ENCODE measurements around the gene CAMK2G.
"Not testable (repeated sequence)": the region's sequence is repeated elsewhere in the genome, so short reads cannot be mapped to it uniquely, and the experiment has no call there.

Gene CAMK2G

DNA sequence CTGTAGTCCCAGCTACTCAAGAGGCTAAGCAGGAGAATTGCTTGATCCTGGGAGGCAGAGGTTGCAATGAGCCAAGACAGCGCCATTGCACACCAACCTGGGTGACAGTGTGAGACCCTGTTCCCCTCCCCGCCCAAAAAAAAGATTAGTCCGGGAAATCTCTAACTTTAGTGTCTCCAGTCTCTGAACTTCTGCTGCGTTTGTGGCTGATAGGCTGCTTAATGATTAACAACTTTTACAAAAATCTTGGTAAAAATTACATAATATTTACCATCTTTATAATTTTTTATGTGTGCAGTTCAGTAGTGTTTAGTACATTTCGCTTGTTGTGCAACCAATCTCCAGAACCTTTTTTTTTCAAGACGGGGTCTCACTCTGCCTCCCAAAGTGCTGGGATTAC, 26.9 kb upstream of the CAMK2G start:
- no peak for DNase-seq

DNA sequence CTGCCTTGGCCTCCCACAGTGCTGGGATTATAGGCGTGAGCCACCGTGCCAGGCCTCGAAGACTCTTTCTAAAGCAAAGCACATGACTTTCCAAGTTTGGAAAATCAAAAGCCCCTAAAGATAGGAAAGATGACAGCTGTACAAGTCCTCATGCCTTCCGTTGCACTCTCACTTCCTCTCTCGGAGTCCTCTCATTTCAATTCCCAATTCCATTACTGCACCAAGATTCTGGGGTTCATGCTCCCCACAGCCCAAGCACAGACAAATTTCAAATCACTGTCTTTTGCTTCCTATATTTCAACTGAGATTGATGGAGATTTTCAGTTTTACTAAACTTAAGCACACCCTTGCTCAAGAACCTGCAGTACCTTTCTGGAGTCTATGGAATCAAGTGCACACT, 25.7 kb upstream of the CAMK2G start:
- no peak for DNase-seq

- no peak for DNase-seq
These were observed 25.1 kb upstream of the CAMK2G start for GRCh38 chr10:73899423-73899822.

- DNase-seq: no peak
These were observed 24.5 kb upstream of the CAMK2G start for GRCh38 chr10:73898730-73899410.

- DNase-seq: no peak
These were observed 23.3 kb upstream of the CAMK2G start for GRCh38 chr10:73897693-73898092.

- DNase-seq: not testable (repeated sequence)
These were observed 21.0 kb upstream of the CAMK2G start for GRCh38 chr10:73895381-73895780.

- DNase-seq: no peak
These were observed 20.1 kb upstream of the CAMK2G start for GRCh38 chr10:73894245-73894971.

GRCh38 chr10:73893426-73893825, 19.1 kb upstream of the CAMK2G start:
- DNase-seq: no peak

DNA sequence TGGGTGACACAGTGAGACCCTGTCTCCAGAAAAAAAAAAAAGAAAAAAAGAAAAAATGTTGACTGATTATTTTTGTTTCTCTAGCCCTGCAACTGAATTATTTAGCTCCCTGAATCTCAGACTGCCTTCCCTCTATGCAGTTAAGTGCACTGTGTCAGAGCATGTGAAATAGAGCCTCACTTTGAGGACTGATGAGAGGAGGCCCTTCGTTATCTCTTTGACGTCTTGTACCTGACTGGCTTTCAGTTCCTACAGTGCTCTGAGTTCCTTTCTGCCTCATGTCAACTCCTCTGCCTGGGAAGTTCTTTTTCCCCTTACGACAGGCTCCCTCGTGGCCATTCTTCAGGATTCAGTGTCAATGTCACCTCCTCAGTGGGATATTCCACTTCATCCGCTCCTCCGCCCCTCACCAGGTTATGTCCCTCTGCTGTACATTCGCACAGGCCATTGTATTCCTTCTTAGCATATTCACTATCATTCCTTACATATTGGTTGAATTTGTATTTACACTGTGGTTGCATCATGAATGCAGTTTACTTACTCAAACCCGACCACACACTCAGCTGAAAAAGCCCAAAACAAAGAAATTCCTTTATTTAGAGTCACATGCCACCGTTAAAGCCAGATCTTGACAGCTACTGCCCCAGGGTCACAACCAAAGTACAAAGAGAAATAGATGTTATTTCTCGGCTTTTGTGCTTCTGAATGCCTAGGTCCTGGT, 18.1 kb upstream of the CAMK2G start:
- no peak for DNase-seq

- DNase-seq: no peak
These were observed 17.2 kb upstream of the CAMK2G start for GRCh38 chr10:73891540-73891939.

DNA sequence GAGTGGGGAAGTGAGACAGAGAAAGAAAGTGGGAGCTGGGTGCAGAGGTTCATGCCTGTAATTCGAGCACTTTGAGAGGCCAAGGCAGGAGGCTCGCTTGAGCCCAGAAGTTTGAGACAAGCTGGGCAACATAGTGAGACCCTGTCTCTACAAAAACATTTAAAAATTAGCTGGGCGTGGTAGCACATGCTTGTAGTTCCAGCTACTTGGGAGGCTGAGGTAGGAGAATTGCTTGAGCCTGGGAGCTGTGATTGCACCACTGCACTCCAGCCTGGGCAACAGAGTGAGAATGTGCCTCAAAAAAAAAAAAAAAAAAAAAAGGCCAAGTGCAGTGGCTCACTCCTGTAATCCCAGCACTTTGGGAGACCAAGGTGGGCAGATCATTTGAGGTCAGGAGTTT, 16.5 kb upstream of the CAMK2G start:
- not testable (repeated sequence) for DNase-seq

GRCh38 chr10:73890261-73890660, 15.9 kb upstream of the CAMK2G start:
- DNase-seq: no peak

DNA sequence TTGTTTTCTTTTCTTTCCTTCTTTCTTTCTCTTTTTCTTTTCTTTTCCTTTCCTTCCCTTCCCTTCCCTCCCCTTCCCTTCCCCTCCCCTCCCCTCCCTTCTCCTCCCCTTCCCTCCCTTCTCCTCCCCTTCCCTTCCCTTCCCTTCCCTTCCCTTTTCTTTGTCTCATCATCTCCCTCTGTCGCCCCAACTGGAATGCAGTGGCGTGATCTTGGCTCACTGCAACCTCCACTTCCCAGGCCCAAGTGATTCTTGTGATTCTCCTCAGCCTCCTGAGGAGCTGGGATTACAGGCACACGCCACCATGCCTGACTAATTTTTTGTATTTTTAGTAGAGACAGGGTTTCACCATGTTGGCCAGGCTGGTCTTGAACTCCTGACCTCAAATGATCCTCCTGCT, 15.1 kb upstream of the CAMK2G start:
- DNase-seq: not testable (repeated sequence)

GRCh38 chr10:73889014-73889413, 14.7 kb upstream of the CAMK2G start:
- peak; percentile 65 for DNase-seq

DNA sequence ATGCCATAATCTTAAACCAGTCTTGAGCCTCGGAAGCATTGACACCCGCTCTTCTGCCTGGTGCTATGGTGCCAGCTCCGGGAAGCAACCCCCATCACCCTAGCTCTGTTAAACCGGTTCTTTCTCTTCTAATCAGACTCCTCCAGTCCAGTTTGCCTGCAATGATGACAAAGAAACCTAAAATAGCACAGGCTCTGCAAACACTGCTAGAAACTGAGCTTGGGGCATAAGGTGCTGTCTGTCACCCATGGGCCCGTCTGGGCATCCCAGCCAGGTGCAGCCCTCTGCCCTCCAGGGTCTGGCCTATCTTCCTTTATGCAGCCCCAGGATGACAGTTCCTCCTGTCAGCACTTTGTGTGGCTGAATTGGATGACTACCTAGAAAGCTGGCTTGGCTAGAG, 14.2 kb upstream of the CAMK2G start:
- DNase-seq: no peak

DNA sequence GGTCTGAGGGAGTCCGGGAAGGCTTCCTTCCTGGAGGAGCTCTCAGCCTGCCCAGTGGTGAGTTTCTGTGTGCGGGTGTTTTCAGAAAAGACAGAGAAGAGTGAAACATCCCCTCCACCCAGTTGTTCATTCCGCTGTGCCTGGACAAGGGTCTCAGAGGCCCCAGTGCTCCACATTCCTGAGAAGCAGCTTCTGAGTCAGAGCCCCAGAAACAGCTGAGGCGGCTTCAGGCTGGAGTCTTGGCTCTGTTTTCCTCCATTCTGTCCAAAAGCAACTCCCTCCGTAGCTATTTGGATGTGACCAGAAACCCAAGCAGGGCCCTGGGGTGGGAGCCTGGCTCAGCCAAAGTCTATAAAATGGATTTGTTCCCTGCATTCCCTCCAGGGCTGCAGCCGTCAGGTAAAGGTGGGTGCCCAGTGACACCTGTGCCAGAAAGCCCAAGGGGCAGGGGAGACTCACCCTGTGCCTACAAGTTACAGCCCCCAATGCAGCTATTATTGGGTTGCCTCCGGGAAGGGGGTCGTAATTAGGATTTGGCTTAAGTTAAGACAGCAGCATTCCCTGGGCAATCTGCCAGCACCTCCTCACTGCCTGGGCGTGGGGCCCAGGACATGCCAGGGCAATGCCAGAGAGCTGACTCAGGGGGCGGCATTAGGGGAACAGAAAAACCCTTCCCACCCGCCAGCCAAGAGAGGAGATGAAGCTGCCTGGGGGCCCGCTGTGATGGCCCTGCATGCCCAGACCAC, 13.1 kb upstream of the CAMK2G start:
- DNase-seq: no peak

- no peak for DNase-seq
These were observed 12.4 kb upstream of the CAMK2G start for GRCh38 chr10:73886661-73887293.

DNA sequence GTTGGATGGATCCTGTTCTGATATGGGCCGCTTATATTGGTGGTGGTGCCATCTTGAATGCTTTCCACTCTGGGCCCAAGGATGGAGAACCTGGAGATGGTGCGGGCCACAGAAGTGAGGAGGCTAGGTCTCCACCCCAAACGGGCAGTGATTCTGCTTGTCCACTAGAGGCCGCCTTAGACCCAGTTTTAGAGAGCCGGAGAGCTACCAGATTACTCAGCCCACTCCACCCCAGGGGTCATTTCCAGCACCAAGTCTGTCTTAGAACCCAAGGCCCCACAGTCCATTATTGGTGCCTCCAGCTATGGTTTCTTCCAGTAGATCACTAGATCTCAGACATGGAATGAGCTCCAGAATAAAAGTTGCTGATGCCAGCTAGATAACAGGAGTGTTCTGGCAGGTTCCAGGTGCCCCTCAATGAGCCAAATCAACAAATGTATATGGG, 11.8 kb upstream of the CAMK2G start:
- peak; percentile 23 for DNase-seq

DNA sequence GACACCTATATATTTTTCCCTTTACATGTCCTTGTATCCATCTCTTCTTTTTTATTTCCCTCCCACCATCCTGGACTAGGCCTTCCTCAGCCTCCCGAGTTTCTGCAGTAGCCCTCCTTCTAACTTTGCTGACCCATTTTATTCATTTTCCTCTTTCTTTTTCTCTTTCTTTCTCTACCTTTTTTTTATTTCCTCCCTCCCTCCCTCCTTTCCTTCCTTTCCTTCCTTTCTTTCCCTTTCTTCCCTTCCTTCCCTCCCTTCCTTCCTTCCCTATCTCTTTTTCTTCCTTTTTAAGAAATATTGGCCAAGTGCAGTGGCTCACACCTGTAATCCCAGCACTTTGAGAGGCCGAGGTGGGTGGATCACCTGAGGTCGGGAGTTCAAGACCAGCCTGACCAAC, 9.7 kb upstream of the CAMK2G start:
- no peak for DNase-seq

GRCh38 chr10:73881221-73881919, 7.0 kb upstream of the CAMK2G start:
- DNase-seq: no peak

DNA sequence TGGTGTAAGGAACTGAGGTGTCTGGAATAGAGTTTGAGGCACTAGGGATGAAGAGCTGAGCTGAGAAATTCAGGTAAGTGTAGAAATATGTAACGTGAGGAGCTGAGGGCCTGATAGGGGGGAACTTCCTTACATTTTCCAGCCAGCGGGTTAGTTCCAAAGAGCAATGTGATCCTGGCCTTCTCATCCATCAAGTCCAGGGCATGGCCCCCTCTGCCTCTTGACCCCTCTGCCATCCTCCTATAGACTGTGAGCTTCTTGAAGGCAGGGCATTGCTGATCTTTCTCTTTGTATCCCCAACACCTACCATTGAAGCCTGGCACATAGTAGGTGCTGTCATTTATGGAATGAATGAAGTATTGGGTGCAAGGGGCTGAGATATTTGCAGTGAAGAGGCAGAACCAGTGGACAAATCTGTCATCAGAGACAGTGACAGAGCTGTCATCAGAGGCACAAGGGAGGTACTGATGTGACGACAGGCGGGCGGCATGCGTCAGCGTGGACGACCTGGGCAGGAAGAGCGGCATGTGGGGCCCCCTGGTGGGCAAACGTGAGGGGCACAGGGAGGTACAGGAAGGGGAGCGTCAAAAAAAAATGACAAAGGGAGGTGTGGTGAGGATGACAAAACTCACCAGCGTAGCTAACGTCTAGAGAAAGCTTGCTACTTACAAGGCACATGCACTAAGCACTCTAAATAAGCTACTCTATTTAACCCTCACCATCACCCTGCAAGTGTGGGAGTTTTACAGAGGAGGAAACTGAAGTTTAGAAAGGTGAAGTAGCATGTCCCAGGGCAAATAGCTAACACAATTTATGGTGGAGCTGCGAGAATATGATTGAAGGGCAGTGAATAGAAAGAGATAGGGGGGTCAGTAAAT, 5.2 kb upstream of the CAMK2G start:
- peak; percentile 86 for DNase-seq
